GM19043 (cell line): Measurements from ENCODE around the gene ITGA5.

Experiments used
- ATAC-seq: cut with Tn5 transposase; IDR thresholded peaks from one replicate; pipeline ENCODE4 v1.9.1; 2021; ENCODE audit warnings: low read depth; ENCODE audit not compliant: unreplicated experiment

The ITGA5 gene

DNA sequence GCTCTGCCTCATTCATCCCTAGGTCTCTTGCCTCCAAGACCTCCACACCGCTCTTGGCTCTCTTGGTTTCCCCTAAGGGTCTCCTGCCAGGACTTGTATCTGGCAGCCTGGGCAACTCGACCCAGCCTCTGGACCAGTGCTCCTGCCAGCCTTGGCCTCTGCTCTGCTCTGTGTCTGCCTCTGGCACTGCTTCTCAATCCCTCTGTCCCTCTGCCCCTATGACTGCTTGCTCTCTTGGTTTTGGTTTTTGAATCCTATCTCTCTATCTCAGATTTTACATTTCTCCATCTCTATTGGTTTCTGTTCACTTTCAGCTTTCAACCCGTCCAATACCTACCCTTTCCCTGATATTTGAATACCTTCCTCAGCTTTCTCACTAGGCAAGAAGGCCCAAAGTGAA, 6.3 kb downstream of the ITGA5 start:
- ATAC-seq: peak; percentile 11

GRCh38 chr12:54412348-54412747, 6.7 kb downstream of the ITGA5 start:
- ATAC-seq: no peak

DNA sequence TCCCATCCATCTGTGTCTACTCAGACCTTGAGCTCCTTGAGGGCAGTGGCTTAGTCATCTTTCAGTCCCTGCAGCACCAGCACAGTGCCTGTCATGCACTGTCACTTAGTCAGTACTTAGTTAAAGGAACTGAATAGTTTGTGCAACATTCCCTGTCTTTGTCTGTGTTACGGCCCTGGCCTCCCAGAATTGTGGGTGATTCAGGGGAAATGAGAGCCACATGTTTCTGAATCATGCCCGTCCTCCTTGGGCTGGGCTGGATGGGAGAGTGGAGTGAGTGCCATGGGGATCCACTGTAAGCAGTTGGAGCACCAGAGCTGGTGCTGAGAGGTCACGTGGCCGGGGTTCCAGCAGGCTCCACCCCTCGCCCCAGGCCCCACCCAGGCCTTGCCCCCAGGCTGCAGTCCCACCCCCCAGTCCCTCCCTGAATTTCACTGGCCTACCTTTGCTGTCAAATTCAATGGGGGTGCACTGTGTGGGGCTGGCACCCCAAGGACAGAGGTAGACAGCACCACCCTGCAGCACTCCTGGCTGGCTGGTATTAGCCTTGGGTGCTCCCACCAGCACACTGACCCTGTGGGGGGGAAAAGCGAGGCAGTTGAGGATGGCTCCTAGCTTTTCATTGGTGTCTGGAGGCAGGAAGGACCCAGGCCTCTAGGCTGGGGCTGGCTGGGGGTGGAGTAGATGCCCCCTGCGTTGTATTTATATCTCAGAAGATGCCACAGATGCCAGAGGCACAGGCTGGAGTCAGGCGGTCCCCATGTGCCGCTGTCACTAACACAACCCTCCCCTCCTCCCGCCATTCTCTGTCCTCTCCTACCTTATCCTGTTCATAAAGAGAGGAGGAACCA, 7.5 kb downstream of the ITGA5 start:
- ATAC-seq: no peak

- ATAC-seq: no peak
These were observed 9.8 kb downstream of the ITGA5 start for GRCh38 chr12:54409267-54409666.

DNA sequence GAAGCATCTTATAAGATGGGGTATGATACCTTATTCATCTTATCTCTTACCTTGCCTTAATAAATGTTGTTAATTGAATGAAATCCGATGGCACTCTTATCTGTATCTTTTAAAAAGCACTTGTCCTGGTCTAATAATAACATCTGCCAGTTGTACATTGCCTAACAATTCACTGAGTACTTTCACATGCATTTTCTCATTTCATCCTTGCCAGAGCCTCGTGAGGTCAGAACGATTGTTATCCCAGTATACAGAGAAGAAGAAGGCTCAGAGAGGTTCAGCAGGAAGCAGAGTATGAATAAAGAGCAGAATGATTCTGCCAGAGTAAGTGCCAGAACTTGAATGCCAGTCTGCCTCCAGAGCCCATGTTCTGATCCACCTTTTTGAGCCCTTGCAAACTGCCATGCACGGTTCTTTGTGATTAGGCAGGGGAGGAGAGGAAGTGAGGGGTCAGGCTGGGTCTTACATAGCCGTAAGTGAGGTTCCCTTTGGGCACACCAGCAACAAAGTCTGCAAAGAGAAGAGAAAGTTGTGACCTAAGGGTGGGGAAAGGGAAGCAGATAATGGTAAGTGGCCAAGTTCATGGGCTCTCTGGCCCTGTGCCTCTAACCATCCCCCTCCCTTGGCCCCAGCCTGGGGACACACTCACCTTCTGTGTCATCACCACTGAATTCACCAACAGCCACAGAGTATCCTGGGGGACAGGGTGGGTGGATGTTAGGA, 11.7 kb downstream of the ITGA5 start:
- no peak for ATAC-seq

DNA sequence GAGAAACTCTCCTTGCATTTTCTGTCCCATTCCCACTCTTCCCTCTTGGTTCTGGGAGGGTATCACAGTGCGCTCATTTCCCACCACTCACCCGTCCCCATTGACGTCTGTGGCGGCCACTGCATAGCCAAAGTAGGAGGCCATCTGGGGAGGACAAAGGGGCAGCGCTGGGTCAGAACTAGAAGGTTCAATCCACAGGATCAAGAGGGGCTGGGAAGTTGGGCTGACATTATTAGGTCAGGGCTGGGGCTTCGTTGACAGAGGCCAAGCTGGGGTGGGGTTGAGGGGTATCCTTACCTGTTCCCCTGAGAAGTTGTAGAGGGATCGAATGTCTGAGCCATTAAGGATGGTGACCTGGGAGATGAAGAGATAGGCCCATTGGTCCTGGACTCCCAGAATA, 13.5 kb downstream of the ITGA5 start:
- ATAC-seq: no peak

DNA sequence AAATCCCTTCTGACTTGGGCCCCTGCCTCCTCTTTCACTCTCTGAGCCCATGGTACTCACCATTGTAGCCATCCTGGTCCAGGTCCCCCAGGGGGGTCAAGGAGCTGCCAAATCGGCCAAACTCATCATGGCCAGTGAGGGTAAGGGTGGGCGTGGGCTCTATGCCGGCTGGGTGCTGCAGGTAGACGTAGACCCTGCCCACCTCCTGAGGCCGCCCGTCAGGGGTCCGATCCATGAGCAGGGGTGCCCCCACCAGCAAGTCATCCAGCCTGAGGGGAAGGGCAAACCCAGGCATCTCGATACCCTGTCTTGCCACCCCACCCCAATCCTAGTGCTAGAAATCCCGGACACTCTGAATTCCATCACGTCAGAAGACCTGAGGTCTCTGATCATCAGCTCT, 14.0 kb downstream of the ITGA5 start:
- ATAC-seq: no peak

DNA sequence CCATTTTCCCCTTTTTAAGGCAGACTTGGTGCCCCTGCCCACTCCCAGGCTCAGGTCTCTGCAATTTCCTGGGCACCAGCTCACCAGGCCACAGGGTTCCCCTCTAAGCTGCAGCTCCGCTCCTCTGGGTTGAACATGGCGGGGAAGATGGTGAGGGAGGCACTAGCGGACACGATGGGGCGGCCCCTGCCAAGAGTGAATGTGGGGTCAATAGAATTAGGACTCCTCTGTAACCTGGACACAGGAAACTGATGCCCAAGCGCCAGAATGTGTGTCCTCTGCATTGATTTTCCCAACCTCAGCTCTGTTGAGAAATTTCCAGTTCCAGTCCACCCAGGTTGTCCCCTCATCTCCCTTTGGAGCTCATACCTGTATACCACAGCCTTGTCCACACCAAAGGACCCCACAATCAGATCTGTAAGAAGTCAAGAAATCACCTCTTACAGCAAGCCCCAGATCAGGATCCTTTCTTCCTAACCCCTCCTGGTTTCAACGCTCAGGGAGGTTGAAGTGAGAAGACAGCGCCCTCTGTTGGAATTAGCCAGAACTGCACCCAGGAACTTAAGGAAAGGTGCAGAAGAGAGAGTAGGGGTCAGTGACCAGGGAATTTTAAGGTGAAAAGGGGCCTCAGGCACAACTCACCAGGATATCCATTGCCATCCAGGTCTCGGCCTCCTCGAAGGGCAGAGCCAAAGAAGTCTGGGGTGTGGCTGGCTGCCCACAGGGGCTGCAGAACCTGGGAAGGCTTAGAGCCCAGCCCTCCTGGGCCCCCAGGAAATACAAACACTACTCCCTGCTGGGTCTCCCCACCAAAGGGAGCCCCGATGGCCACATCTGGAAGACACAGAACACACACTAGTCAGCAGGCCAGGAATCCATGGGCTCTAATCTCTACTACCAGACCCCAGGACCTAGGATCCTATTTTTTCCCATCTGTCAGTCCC, 14.7 kb downstream of the ITGA5 start:
- no peak for ATAC-seq

- ATAC-seq: no peak
These were observed 17.9 kb downstream of the ITGA5 start for GRCh38 chr12:54401119-54401518.

DNA sequence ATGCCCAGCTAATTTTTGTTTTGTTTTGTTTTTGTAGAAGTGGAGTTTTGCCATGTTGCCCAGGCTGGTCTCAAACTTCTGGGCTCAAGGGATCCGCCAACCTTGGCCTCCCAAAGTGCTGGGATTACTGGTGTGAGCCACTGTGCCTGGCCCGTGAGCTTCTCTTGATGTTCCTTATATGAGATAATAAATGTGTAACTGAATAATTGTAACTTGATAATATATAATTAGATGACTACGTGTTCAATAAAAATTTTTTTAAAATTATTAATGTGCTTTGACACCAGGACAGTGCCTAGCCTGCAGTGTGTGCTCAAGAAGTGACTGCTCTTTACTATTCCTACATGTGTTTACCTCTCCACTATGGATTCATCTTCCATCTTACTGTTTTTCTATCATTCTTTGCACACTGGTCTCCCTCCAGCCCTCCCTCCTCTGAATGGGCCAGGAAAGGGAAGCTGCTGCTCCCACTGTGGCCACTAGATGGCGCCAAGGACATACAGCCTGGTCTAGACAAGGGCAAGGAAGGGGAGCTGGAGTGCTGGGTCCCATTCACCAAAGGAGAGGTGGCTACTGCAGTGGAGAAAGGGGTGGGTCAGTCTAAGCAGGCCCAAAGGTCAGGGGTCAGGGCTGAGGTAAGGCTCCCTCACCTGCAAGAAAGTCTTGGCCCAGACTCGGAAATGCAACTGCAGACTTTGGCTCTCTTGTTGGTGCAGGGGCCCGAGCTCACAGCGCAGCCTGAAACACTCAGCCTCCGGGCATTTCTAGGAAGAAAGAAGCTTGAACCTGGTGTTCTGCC, 19.9 kb downstream of the ITGA5 start:
- peak; percentile 73 for ATAC-seq

- ATAC-seq: no peak
These were observed 20.8 kb downstream of the ITGA5 start for GRCh38 chr12:54398218-54398617.

- no peak for ATAC-seq
These were observed 21.9 kb downstream of the ITGA5 start for GRCh38 chr12:54397157-54397556.

DNA sequence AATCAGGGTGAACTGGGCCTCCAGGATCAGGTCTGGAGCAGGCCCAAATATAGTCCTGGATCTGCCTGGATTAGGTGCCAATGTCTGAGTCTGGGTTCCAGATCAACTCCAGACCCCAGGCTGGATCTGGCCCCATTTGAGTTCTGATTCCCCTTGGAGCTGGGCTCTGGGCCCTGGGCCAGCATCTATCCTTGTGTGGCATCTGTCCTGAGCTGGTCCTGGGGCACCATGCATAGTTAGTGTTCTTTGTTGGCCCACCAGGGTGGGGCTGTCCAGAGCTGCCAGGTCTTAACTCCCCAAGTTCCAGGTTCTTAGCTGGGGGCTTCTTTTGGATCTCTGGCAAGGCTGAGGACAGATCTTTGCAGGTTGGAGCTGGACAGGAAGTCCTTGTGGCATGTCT, 23.5 kb downstream of the ITGA5 start:
- ATAC-seq: no peak

DNA sequence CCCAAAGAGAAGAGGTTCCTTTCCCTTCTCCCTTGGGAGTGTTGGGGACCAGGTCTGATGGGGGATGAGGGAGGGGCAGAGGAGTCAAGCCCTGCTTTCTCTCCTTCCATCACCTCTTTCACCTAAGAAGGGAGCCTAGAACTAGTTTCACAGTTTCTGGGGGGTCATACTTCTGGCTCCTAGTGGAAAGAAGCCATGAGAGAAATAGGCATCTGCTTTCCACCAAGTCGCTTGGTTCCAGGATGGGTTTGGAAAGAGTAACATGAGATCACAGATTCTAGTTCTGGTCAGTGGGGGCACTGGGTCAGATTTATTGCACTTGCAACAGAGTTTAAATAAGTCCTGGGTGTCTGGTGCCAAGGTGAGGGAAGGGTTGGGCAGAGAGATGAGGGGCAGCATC, 24.1 kb downstream of the ITGA5 start:
- ATAC-seq: no peak

- ATAC-seq: no peak
These were observed 24.8 kb downstream of the ITGA5 start for GRCh38 chr12:54394281-54394719.

DNA sequence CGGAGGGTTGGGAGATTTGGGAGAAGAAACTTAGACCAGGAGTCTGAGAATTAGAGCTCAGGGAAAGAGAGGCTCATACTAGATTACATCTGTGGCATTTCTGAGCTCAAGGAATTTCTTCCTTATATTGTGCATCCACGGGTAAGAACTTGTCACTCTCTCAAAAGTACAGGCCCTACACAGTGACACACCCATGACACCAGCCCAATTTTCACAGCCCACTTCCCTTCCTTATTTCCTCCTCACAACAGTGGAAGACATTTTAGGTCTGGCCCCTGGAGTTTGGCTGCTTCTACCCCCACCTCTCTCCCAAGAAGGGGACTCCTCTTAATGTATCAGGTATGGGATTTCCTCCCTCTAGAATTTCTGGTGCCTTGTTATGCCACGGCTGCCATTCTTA, 25.3 kb downstream of the ITGA5 start:
- ATAC-seq: no peak

DNA sequence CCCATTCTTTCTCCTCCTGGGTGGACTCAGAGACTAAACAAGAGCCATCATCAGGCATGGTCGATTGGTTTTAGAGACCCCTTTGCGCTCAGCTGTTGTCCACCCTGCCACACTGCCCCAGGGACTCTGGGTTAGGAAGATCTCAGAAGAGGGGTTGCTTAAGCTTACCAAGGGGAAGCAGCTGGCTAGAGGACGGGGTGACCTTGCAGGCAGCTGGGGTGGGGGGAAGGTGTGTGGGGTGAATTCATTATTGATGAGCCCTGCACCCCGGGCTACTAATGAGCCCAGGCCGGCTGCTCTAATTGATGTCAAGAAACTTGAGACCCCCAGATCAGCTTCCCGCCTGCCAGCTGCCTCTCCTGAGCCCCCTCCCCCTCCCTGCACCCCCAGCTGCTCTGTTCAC, 25.9 kb downstream of the ITGA5 start:
- ATAC-seq: no peak

GRCh38 chr12:54392485-54393206, 26.4 kb downstream of the ITGA5 start:
- ATAC-seq: no peak
